Endothelial cell (in vitro differentiated cells): ENCODE measurements around the gene TLX2. TPM values are rescaled to one million over a fixed set of nuclear protein-coding genes. Genes with fewer than 3 reads are reported as not detected.

Experiments
- DNase-seq: peaks from one replicate; pipeline ENCODE4 v3.0.0; 2021; ENCODE audit warnings: low spot score
- H3K27ac Mint-ChIP-seq: one replicate; pipeline ENCODE4 v1.8.0; 2021; ENCODE audit warnings: mixed read lengths, inconsistent platforms; ENCODE audit not compliant: unreplicated experiment
- H3K27me3 Mint-ChIP-seq: one replicate; pipeline ENCODE4 v1.8.0; 2021; ENCODE audit warnings: mild to moderate bottlenecking, moderate library complexity, mixed read lengths, inconsistent platforms; ENCODE audit not compliant: unreplicated experiment
- H3K36me3 Mint-ChIP-seq: one replicate; pipeline ENCODE4 v1.8.0; 2021; ENCODE audit warnings: mild to moderate bottlenecking, low read depth, mixed read lengths, inconsistent platforms; ENCODE audit not compliant: unreplicated experiment
- H3K4me1 Mint-ChIP-seq: one replicate; pipeline ENCODE4 v1.8.0; 2021; ENCODE audit warnings: mild to moderate bottlenecking, mixed read lengths, inconsistent platforms; ENCODE audit not compliant: unreplicated experiment
- H3K4me3 Mint-ChIP-seq: one replicate; pipeline ENCODE4 v1.8.0; 2021; ENCODE audit warnings: mild to moderate bottlenecking, mixed read lengths, inconsistent platforms; ENCODE audit not compliant: unreplicated experiment
- H3K9me3 Mint-ChIP-seq: one replicate; pipeline ENCODE4 v1.8.0; 2021; ENCODE audit warnings: mixed read lengths, inconsistent platforms; ENCODE audit not compliant: unreplicated experiment
- total RNA-seq: library from RNA; stranded (reverse); fragmentation: NEBNext Ultra II Directional; extraction: Animal tissue kit (Norgen Biotek cat#: 25700); gene quantifications from one replicate; pipeline ENCODE4 v1.2.1, GENCODE V29; 2021; ENCODE audit not compliant: unreplicated experiment
- TF ChIP-seq, protein P1 (sequence below): fragments of 200-600 bp; sonication (generic); IDR thresholded peaks from one replicate; pipeline ENCODE4 v1.5.0; 2021; ENCODE audit warnings: antibody characterized with exemption; ENCODE audit not compliant: unreplicated experiment

The TLX2 gene
- total RNA-seq, 1 donor from 2014 or later = not detected

DNA sequence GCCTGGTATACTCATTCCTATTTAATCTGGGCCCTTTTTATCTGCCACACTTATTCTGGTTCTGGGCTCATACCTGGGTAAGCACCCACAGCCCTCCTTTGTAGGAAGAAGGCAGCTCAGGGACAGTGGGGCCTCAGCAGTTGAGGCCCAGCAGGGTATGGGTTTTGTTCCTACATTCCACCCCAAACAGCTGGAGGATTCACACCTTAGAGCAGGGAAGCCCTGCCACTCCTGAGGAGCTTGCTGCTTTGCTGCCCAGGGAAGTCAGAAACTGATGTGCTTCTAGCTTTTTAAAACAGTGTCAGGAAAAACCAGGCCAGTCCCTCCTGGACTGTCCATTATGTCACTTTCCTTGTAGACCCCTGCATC, 13.7 kb upstream of the TLX2 start:
- TF ChIP-seq, protein P1, sequence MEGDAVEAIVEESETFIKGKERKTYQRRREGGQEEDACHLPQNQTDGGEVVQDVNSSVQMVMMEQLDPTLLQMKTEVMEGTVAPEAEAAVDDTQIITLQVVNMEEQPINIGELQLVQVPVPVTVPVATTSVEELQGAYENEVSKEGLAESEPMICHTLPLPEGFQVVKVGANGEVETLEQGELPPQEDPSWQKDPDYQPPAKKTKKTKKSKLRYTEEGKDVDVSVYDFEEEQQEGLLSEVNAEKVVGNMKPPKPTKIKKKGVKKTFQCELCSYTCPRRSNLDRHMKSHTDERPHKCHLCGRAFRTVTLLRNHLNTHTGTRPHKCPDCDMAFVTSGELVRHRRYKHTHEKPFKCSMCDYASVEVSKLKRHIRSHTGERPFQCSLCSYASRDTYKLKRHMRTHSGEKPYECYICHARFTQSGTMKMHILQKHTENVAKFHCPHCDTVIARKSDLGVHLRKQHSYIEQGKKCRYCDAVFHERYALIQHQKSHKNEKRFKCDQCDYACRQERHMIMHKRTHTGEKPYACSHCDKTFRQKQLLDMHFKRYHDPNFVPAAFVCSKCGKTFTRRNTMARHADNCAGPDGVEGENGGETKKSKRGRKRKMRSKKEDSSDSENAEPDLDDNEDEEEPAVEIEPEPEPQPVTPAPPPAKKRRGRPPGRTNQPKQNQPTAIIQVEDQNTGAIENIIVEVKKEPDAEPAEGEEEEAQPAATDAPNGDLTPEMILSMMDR = no peak
- Mint-ChIP-seq H3K9me3 (no peaks in the 10 kb centered on the region), H3K27me3 (peaks cover 48% of the 10 kb centered on the region), H3K4me3 (no peak overlapping the region), H3K4me1 (peaks cover 13% of the 10 kb centered on the region), H3K27ac (no peak overlapping the region), H3K36me3 (peaks cover 8% of the 10 kb centered on the region)
- no peak for DNase-seq

DNA sequence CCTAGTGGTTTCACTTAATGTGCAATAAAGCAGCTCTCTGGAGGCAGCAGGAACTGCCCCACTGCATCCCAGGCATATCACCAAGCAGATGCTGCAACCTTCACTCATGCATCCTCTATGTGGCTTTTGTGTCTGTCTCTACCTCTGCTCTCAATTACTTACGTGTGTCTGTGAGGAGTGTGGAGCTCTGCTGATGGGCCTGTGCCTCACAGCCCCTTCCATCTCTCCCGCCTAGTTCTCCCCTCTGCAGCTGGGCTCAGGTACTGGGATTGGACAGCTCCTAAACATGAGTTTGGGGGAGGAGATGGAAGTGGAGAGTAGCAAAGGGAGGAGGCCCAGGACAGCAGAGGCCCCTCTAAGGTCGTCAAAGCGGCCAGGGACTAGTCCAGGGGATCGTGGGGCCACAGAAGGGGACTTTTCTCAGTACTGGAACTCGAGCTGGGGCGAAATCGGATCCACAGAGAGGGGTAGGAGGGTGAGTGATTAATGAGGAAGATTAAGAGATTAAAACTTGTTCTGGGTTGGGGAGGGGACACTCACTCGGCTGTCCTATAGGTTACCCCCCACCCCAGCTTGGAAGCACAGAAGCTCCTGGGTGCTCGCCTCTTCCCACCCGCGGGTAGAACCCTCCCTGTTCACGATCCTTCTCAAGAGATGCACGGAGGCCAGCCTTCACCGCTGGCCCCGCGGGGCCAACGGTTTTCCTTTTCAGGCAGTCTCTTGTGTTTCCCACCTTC, 12.7 kb upstream of the TLX2 start:
- H3K36me3 Mint-ChIP-seq = peaks cover 9% of the 10 kb centered on the region
- peak overlapping the region; percentile 83 for H3K4me3 Mint-ChIP-seq
- DNase-seq = no peak
- no peak overlapping the region for H3K27ac Mint-ChIP-seq
- TF ChIP-seq, protein P1 = no peak
- no peaks in the 10 kb centered on the region for H3K9me3 Mint-ChIP-seq
- H3K4me1 Mint-ChIP-seq = peaks cover 14% of the 10 kb centered on the region
- peaks cover 48% of the 10 kb centered on the region for H3K27me3 Mint-ChIP-seq

DNA sequence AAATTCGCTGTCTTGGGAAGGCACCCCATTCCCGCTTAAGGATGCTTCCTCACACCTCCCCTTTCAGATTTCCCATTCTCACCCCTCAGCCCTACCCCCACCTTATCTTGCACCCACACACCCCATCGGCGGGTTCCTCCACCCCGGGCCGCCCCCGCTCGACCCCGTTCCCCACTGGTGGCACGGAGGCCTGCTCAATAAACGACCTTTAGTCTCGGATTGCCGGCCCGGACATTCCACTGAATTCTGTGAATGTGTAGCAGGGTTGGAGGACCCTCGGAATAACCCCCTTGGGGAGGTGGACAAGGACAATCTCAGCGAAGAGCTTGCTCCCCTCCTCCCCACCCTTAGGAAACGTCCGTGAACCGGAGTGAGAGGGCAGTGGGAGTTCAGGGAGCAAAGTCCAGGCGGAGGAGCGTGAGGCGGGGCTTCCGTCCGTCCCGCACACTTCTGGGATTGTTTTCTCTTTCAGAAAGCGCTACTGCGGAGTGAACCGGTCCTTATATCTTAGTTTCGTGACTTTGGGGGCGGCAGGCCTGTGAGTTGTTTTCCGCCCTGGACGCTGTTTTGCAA, 12.0 kb upstream of the TLX2 start:
- Mint-ChIP-seq H3K9me3 (no peaks in the 10 kb centered on the region), H3K36me3 (peaks cover 13% of the 10 kb centered on the region), H3K4me1 (peaks cover 20% of the 10 kb centered on the region), H3K27ac (no peak overlapping the region), H3K4me3 (peak overlapping the region; percentile 83), H3K27me3 (peaks cover 52% of the 10 kb centered on the region)
- DNase-seq = no peak
- TF ChIP-seq, protein P1 = no peak

DNA sequence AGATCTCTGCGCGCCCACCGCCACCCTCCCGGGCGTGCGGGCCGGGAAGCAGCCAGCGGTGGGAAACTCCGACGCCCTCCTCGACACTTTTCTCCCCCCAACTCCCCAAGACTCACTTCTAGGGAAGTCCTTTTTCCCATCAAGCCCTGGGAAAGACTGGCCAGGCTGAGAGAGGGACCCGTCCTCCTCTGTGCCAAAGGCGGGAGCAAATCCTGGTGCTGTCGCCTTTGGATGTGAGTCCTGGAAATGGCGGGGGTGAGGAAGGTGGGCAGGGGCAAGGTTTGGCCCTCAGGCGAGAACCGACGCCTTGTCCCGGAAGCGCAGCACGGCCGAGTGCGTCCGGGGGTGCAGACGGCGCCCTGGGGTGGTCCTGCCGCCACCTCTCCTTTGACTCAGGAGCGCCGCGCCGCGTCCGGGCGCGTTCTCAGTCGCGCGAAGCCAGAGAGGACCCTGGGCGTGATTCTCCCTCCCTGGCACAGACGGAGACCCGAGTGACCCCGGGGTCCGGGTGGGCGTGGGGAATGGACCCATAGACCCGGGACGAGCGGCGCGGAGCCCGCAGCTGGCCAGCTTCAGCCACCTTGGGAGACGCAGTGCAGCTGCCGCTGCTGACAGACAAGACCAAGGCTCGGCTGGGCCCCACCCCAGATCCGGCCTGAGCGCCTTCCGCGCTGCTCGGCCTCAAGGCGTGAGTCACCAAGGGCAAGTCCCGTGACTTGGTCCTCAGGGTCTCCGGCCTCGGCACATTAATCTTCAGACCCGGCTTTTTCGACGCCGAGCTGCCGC, 11.3 kb upstream of the TLX2 start:
- H3K27ac Mint-ChIP-seq = no peak overlapping the region

More for the DNA sequence above, 11.3 kb upstream of the TLX2 start:
- TF ChIP-seq, protein P1 = no peak
- peaks cover 21% of the 10 kb centered on the region for H3K4me1 Mint-ChIP-seq
- peaks cover 46% of the 10 kb centered on the region for H3K27me3 Mint-ChIP-seq
- peaks cover 13% of the 10 kb centered on the region for H3K36me3 Mint-ChIP-seq
- H3K9me3 Mint-ChIP-seq = no peaks in the 10 kb centered on the region
- H3K4me3 Mint-ChIP-seq = peak overlapping the region; percentile 83
- DNase-seq = peak; percentile 53
